ENCODE results near the gene SMAD3. TPM values are rescaled to one million over a fixed set of nuclear protein-coding genes. Genes with fewer than 3 reads are reported as not detected.

The SMAD3 gene
- total and polyA plus RNA-seq, 2 of the 8 experiments (the other 6 are each of a cell fraction or from before 2014, with no cell fraction given): 10.1 to 12.4 TPM

DNA sequence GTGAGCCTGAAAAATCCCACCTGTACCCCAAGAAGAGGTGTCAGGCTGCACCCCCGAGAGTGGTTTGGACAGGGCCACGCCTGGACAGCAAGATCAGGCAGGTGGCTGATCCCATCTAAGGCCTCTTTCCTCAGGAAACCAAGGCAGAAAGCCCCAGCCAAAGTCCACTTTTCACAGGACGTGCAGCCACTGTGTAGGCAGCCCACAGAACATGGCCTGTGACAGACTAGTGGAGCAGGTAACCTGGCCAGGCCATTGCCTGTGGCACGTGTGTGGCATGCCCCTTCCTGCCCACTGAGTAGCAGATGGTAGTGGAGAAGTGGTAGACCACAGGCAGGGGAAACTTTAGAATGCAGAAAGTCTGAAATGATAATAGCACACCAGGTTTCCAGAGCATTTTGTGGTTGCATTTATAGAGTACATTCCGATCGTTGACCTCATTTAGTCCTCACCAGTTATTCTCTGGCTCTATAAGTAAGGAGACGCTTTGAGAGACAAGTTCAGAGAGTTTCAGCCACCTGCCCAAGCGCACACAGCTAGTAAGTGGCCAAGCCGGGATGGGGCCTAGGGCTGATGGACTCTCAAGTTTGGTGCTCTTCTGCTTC, 120.3 kb downstream of the SMAD3 start (continued):
- TF ChIP-seq, protein P1, sequence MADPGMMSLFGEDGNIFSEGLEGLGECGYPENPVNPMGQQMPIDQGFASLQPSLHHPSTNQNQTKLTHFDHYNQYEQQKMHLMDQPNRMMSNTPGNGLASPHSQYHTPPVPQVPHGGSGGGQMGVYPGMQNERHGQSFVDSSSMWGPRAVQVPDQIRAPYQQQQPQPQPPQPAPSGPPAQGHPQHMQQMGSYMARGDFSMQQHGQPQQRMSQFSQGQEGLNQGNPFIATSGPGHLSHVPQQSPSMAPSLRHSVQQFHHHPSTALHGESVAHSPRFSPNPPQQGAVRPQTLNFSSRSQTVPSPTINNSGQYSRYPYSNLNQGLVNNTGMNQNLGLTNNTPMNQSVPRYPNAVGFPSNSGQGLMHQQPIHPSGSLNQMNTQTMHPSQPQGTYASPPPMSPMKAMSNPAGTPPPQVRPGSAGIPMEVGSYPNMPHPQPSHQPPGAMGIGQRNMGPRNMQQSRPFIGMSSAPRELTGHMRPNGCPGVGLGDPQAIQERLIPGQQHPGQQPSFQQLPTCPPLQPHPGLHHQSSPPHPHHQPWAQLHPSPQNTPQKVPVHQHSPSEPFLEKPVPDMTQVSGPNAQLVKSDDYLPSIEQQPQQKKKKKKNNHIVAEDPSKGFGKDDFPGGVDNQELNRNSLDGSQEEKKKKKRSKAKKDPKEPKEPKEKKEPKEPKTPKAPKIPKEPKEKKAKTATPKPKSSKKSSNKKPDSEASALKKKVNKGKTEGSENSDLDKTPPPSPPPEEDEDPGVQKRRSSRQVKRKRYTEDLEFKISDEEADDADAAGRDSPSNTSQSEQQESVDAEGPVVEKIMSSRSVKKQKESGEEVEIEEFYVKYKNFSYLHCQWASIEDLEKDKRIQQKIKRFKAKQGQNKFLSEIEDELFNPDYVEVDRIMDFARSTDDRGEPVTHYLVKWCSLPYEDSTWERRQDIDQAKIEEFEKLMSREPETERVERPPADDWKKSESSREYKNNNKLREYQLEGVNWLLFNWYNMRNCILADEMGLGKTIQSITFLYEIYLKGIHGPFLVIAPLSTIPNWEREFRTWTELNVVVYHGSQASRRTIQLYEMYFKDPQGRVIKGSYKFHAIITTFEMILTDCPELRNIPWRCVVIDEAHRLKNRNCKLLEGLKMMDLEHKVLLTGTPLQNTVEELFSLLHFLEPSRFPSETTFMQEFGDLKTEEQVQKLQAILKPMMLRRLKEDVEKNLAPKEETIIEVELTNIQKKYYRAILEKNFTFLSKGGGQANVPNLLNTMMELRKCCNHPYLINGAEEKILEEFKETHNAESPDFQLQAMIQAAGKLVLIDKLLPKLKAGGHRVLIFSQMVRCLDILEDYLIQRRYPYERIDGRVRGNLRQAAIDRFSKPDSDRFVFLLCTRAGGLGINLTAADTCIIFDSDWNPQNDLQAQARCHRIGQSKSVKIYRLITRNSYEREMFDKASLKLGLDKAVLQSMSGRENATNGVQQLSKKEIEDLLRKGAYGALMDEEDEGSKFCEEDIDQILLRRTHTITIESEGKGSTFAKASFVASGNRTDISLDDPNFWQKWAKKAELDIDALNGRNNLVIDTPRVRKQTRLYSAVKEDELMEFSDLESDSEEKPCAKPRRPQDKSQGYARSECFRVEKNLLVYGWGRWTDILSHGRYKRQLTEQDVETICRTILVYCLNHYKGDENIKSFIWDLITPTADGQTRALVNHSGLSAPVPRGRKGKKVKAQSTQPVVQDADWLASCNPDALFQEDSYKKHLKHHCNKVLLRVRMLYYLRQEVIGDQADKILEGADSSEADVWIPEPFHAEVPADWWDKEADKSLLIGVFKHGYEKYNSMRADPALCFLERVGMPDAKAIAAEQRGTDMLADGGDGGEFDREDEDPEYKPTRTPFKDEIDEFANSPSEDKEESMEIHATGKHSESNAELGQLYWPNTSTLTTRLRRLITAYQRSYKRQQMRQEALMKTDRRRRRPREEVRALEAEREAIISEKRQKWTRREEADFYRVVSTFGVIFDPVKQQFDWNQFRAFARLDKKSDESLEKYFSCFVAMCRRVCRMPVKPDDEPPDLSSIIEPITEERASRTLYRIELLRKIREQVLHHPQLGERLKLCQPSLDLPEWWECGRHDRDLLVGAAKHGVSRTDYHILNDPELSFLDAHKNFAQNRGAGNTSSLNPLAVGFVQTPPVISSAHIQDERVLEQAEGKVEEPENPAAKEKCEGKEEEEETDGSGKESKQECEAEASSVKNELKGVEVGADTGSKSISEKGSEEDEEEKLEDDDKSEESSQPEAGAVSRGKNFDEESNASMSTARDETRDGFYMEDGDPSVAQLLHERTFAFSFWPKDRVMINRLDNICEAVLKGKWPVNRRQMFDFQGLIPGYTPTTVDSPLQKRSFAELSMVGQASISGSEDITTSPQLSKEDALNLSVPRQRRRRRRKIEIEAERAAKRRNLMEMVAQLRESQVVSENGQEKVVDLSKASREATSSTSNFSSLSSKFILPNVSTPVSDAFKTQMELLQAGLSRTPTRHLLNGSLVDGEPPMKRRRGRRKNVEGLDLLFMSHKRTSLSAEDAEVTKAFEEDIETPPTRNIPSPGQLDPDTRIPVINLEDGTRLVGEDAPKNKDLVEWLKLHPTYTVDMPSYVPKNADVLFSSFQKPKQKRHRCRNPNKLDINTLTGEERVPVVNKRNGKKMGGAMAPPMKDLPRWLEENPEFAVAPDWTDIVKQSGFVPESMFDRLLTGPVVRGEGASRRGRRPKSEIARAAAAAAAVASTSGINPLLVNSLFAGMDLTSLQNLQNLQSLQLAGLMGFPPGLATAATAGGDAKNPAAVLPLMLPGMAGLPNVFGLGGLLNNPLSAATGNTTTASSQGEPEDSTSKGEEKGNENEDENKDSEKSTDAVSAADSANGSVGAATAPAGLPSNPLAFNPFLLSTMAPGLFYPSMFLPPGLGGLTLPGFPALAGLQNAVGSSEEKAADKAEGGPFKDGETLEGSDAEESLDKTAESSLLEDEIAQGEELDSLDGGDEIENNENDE (IDR thresholded peaks at IDR 0.05; ENCODE audit: insufficient replicate concordance, low read length): no peak
- TF ChIP-seq SRF (IDR thresholded peaks at IDR 0.05; ENCODE audit: low read depth, low read length) (no peak), TAF1 (IDR thresholded peaks at IDR 0.05; ENCODE audit: low read depth, low read length) (no peak), PHF8 (conservative IDR thresholded peaks at IDR 0.05; ENCODE audit: low read depth, low read length) (no peak), SUZ12 (IDR thresholded peaks at IDR 0.05; ENCODE audit: low read length) (no peak)

Measured in H1 (cell line).